ENCODE results near the gene UBP1.

Gene UBP1

GRCh38 chr3:33403756-33404155, 36.4 kb downstream of the UBP1 start:
- Histone ChIP-seq H4K20me1 (peaks cover 0 to 56% (median 11%) of the 10 kb centered on the region in 11 experiments; a peak in 11 of 22 replicates), H3K27ac (no peak overlapping the region), H3K9ac (no peak overlapping the region), H3K36me3 (peaks cover 96 to 100% (median 99%) of the 10 kb centered on the region in 11 experiments), H3K9me3 (replicated peaks in 1 of 11) (no peaks in the 10 kb centered on the region), H3K4me3 (no peak overlapping the region), H3K4me2 (no peak overlapping the region), H3K4me1 (no peaks in the 10 kb centered on the region), H3K27me3 (no peaks in the 10 kb centered on the region)
- no peak for TF ChIP-seq Cebpa-rat (IDR thresholded peaks at IDR 0.05)

DNA sequence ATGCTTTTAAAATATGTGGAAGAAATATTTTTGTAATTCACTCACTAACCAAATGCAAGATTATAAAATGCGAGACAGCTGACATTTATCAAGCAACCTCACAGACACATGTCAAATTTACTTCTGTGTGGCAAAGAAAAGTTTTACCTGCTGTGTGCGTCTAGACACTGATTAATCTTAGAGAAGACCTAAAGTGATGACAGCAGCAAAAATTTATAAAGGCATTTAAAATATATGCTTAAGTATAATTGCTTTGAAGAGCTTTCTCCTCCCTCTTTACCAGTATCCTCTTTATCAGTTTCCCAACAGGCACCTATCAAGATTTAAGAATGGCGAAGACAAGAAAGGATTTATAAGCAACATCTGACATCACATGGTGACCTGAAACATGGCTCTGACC, 37.3 kb downstream of the UBP1 start:
- no peak for TF ChIP-seq Cebpa-rat (IDR thresholded peaks at IDR 0.05)
- Histone ChIP-seq H3K27me3 (no peaks in the 10 kb centered on the region), H3K9ac (no peak overlapping the region), H3K4me2 (no peak overlapping the region), H3K4me3 (no peak overlapping the region), H3K27ac (no peak overlapping the region), H3K9me3 (replicated peaks in 1 of 11) (no peaks in the 10 kb centered on the region), H4K20me1 (peaks cover 0 to 62% (median 16%) of the 10 kb centered on the region in 11 experiments; a peak in 12 of 22 replicates), H3K36me3 (peaks cover 96 to 100% (median 99%) of the 10 kb centered on the region in 11 experiments), H3K4me1 (no peaks in the 10 kb centered on the region)

- Histone ChIP-seq H3K27ac (no peak overlapping the region), H3K4me1 (no peaks in the 10 kb centered on the region), H3K9me3 (replicated peaks in 1 of 11) (no peaks in the 10 kb centered on the region), H3K9ac (no peak overlapping the region), H3K4me3 (no peak overlapping the region), H4K20me1 (peaks cover 6 to 57% (median 22%) of the 10 kb centered on the region in 11 experiments; a peak in 13 of 22 replicates), H3K4me2 (no peak overlapping the region), H3K36me3 (peaks cover 96 to 100% (median 99%) of the 10 kb centered on the region in 11 experiments), H3K27me3 (no peaks in the 10 kb centered on the region)
- no peak for TF ChIP-seq Cebpa-rat (IDR thresholded peaks at IDR 0.05)
Measured at GRCh38 chr3:33401781-33402180, 38.4 kb downstream of the UBP1 start.

DNA sequence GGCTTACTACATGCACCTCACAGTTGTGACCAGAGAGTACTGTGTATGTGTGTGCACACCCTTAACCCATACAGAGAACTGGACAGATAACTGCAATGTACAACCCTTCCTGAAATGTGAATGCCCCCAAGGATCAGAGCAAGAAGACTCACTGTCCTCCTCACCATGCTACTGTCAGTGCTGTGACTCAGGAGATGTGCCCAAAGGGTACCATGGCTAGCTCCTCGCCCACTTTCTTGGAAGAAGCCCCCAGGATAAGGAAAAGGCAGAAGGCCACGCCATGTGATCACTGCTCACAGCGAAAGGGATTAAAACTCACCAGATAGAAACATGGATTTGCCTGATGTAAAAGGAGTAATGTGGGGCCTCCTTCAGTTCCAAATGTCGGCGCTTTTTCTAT, 41.8 kb downstream of the UBP1 start:
- H3K9ac ChIP-seq, result no peak overlapping the region
- H3K9me3 ChIP-seq (replicated peaks in 1 of 11), result no peaks in the 10 kb centered on the region
- no peak overlapping the region for H3K27ac ChIP-seq
- no peak for TF ChIP-seq Cebpa-rat (IDR thresholded peaks at IDR 0.05)
- peaks cover 98 to 100% (median 100%) of the 10 kb centered on the region in 11 experiments for H3K36me3 ChIP-seq
- peaks cover 3 to 48% (median 20%) of the 10 kb centered on the region in 11 experiments; a peak in 13 of 22 replicates for H4K20me1 ChIP-seq
- no peaks in the 10 kb centered on the region for H3K27me3 ChIP-seq
- H3K4me2 ChIP-seq, result no peak overlapping the region
- no peaks in the 10 kb centered on the region for H3K4me1 ChIP-seq
- H3K4me3 ChIP-seq, result no peak overlapping the region

- Histone ChIP-seq H4K20me1 (peaks cover 6 to 33% (median 20%) of the 10 kb centered on the region in 11 experiments; a peak in 13 of 22 replicates), H3K27ac (no peak overlapping the region), H3K27me3 (no peaks in the 10 kb centered on the region), H3K4me3 (no peak overlapping the region), H3K9me3 (replicated peaks in 1 of 11) (no peaks in the 10 kb centered on the region), H3K9ac (no peak overlapping the region), H3K4me1 (no peaks in the 10 kb centered on the region), H3K4me2 (no peak overlapping the region), H3K36me3 (peaks cover 98 to 100% (median 100%) of the 10 kb centered on the region in 11 experiments)
- no peak for TF ChIP-seq Cebpa-rat (IDR thresholded peaks at IDR 0.05)
Measured at GRCh38 chr3:33395900-33396299, 44.3 kb downstream of the UBP1 start.

DNA sequence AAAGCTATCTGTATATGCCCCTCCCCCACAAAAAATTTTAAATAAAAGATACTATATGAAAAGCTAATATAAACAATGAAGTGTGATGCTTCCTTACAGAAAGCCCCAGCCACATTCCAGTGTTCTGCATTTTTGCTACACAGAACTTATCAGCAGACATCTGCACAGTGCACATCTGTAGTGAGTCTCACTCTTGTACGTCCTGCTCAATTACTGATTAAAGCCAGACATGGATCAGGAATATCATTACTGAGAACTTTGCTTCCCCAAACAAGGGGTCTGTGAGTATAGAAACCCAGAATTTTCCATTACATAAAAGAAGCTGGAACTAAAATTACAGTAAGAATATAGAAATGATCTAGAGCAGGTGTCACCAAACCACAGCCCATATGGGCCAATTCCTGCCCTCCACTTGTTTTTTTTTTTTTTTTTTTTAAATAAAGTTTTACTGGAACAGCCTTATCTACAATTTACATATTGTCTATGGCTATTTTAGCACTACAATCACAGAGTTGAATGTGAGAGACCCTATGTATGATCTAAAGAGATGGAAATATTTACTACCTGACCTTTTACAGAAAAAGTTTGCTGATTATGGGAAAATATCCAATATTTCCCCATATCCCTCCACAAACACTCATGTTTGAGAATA, 45.7 kb downstream of the UBP1 start:
- TF ChIP-seq Cebpa-rat (IDR thresholded peaks at IDR 0.05), result no peak
- H4K20me1 ChIP-seq, result peaks cover 6 to 41% (median 21%) of the 10 kb centered on the region in 11 experiments; a peak in 15 of 22 replicates
- no peaks in the 10 kb centered on the region for H3K4me1 ChIP-seq
- H3K4me2 ChIP-seq, result no peak overlapping the region
- no peak overlapping the region for H3K4me3 ChIP-seq
- no peak overlapping the region for H3K9ac ChIP-seq
- H3K27ac ChIP-seq, result no peak overlapping the region
- H3K27me3 ChIP-seq, result no peaks in the 10 kb centered on the region
- H3K9me3 ChIP-seq (replicated peaks in 1 of 11), result no peaks in the 10 kb centered on the region
- H3K36me3 ChIP-seq, result peaks cover 98 to 100% (median 100%) of the 10 kb centered on the region in 11 experiments

DNA sequence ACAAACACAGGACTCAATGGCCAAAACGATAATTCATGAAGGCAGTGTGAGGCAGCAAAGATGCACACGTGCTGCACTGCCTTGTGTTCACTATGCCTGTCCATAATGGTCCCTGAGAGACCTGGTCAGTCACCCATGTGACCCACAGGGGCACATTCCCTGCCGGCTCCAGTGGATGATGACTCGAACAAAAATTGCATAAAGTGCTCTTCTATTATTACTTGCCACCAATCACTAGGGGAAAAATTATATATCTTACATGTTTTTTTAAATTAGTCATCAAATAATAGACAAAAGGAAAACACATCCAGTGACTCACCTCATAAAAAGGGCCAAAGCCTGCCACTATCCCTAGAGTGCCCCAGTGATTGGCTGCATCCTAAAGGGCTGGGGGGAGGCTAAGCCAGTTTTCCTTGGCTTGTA, 47.5 kb downstream of the UBP1 start:
- Histone ChIP-seq H3K27ac (no peak overlapping the region), H4K20me1 (peaks cover 0 to 25% (median 18%) of the 10 kb centered on the region in 11 experiments; a peak in 13 of 22 replicates), H3K27me3 (no peaks in the 10 kb centered on the region), H3K4me2 (no peak overlapping the region), H3K9ac (no peak overlapping the region), H3K9me3 (replicated peaks in 1 of 11) (no peaks in the 10 kb centered on the region), H3K4me1 (no peaks in the 10 kb centered on the region), H3K4me3 (no peak overlapping the region), H3K36me3 (peaks cover 91 to 99% (median 97%) of the 10 kb centered on the region in 11 experiments)
- TF ChIP-seq Cebpa-rat (IDR thresholded peaks at IDR 0.05), result no peak

GRCh38 chr3:33392144-33392543, 48.1 kb downstream of the UBP1 start:
- H4K20me1 ChIP-seq, result peaks cover 0 to 22% (median 14%) of the 10 kb centered on the region in 11 experiments; a peak in 14 of 22 replicates
- no peak overlapping the region for H3K4me2 ChIP-seq
- H3K4me3 ChIP-seq, result no peak overlapping the region
- H3K9me3 ChIP-seq (replicated peaks in 1 of 11), result no peaks in the 10 kb centered on the region
- H3K9ac ChIP-seq, result no peak overlapping the region
- no peaks in the 10 kb centered on the region for H3K27me3 ChIP-seq
- H3K27ac ChIP-seq, result no peak overlapping the region
- TF ChIP-seq Cebpa-rat (IDR thresholded peaks at IDR 0.05), result no peak
- H3K36me3 ChIP-seq, result peaks cover 91 to 99% (median 96%) of the 10 kb centered on the region in 11 experiments
- H3K4me1 ChIP-seq, result no peaks in the 10 kb centered on the region

GRCh38 chr3:33391255-33391995, 48.8 kb downstream of the UBP1 start:
- Histone ChIP-seq H3K4me1 (peaks cover 0 to 5% (median 0%) of the 10 kb centered on the region in 10 experiments; a peak in 2 of 20 replicates), H3K9ac (no peak overlapping the region), H3K27me3 (no peaks in the 10 kb centered on the region), H3K27ac (no peak overlapping the region), H3K4me2 (no peak overlapping the region), H3K36me3 (peaks cover 91 to 99% (median 96%) of the 10 kb centered on the region in 11 experiments), H3K9me3 (replicated peaks in 1 of 11) (no peaks in the 10 kb centered on the region), H3K4me3 (no peak overlapping the region), H4K20me1 (peaks cover 0 to 24% (median 12%) of the 10 kb centered on the region in 11 experiments; a peak in 13 of 22 replicates)
- TF ChIP-seq Cebpa-rat (IDR thresholded peaks at IDR 0.05), result no peak
